Camera-type eye (tissue), 1 donor: ENCODE data around the gene ZBTB26. TPM values are rescaled to one million over a fixed set of nuclear protein-coding genes. Genes with fewer than 3 reads are reported as not detected.

Experiments used
- total RNA-seq: library from RNA; depleted of rRNA; stranded (reverse); fragments of >200 nt; gene quantifications from one replicate; pipeline ENCODE4 v1.2.3, GENCODE V29; 2014

ZBTB26 gene
- 18.4 TPM for total RNA-seq

GRCh38 chr9:122931226-122932121 is at the start of gene ZBTB26:
Gene ZBTB26, minus strand, starts transcription at chr9:122931512. Its CDS starts 11,578 bp downstream, at chr9:122919934.

GRCh38 chr9:122940749-122941581 is 9.7 kb upstream of the ZBTB26 start, which contains the start of gene RABGAP1:
Gene RABGAP1, plus strand, starts transcription at chr9:122941020. Its CDS starts 16,040 bp downstream, at chr9:122957060.

GRCh38 chr9:122912964-122913673 is 18.2 kb downstream of the ZBTB26 start, which contains the start of gene ZBTB6:
Gene ZBTB6, minus strand, starts transcription at chr9:122913323. Its CDS starts 1,251 bp downstream, at chr9:122912072.

GRCh38 chr9:122904823-122905710 is 26.2 kb downstream of the ZBTB26 start, which contains the start of gene RC3H2:
Gene RC3H2, minus strand, starts transcription at chr9:122905359. Its CDS starts 7,850 bp downstream, at chr9:122897509.

Other genes starting within 250 kb of the ZBTB26 start
- gene OR1L4, start 207.5 kb downstream of the ZBTB26 start, total RNA-seq = not detected
- not detected for gene OR1L6, start 189.2 kb downstream of the ZBTB26 start, total RNA-seq
- not detected for gene OR5C1, start 142.6 kb downstream of the ZBTB26 start, total RNA-seq
- not detected for gene OR1K1, start 131.4 kb downstream of the ZBTB26 start, total RNA-seq
- gene PDCL, start 102.9 kb downstream of the ZBTB26 start, total RNA-seq = 54.4 TPM
- 77.6 TPM for gene RC3H2, start 26.2 kb downstream of the ZBTB26 start, total RNA-seq
- 29.5 TPM for gene ZBTB6, start 18.2 kb downstream of the ZBTB26 start, total RNA-seq
- gene RABGAP1, start 9.5 kb upstream of the ZBTB26 start, total RNA-seq = 106 TPM
- gene GPR21, start 102.2 kb upstream of the ZBTB26 start, total RNA-seq = 7.7 TPM